Loucy (cell line): ENCODE measurements around the gene CD300LG.

Experiments used
- EZH2phosphoT487 ChIP-seq: fragments of 200-600 bp; IDR thresholded peaks from 2 replicates; pipeline ENCODE4 v1.6.1; 2018; ENCODE audit warnings: antibody characterized with exemption, mild to moderate bottlenecking, moderate library complexity, borderline replicate concordance
- TF ChIP-seq, protein P1 (sequence below): fragments of 200-600 bp; sonication (generic); conservative IDR thresholded peaks from 2 replicates; pipeline ENCODE4 v1.5.1; 2014; ENCODE audit warnings: mild to moderate bottlenecking, antibody characterized with exemption, low read length

DNA sequence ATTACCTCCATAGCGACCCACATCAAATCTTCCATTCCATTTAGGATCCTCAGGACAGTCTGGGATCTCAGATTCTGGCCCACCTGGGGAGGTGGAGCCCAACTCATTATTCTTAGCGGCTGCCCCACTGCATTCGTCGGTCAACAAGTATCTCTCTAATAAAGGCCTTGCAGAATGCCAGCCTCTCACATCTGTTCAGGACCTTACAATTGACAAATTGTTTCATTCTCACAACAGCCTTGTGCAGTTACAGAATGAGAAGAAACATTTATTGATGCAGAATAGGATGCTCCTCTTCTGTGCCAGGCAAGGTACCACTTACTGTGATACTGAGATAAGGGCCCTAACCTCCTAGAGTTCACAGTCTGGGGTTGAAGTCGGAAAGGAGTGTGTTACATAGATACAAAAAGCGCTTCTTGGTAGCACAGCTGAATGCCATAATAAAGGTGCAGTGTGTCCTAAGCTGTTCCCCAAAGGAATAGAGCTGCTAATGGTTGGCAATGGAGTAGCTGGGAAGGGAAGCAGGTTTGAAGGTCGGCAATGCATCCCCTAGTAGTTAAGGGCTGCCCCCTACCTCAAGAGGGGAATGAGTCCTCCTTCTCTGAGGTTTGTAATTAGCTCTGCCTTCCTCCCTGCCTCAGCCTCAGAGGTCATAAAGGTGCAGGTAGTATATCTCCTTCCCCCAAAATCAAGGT, 62.7 kb downstream of the CD300LG start:
- TF ChIP-seq, protein P1, sequence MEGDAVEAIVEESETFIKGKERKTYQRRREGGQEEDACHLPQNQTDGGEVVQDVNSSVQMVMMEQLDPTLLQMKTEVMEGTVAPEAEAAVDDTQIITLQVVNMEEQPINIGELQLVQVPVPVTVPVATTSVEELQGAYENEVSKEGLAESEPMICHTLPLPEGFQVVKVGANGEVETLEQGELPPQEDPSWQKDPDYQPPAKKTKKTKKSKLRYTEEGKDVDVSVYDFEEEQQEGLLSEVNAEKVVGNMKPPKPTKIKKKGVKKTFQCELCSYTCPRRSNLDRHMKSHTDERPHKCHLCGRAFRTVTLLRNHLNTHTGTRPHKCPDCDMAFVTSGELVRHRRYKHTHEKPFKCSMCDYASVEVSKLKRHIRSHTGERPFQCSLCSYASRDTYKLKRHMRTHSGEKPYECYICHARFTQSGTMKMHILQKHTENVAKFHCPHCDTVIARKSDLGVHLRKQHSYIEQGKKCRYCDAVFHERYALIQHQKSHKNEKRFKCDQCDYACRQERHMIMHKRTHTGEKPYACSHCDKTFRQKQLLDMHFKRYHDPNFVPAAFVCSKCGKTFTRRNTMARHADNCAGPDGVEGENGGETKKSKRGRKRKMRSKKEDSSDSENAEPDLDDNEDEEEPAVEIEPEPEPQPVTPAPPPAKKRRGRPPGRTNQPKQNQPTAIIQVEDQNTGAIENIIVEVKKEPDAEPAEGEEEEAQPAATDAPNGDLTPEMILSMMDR = no peak
- TF ChIP-seq EZH2phosphoT487 = no peak
